ENCODE measurements around the gene VASN. TPM values are rescaled to one million over a fixed set of nuclear protein-coding genes. Genes with fewer than 3 reads are reported as not detected.

The VASN gene
- total and polyA plus RNA-seq, 9 of the 15 experiments (the other 6 are each of a cell fraction or from before 2014, with no cell fraction given), result 0.01 to 2.5 (median 0.41) TPM; not detected in 1

GRCh38 chr16:4337540-4338088, 34.0 kb upstream of the VASN start:
- TF ChIP-seq ZBED1 (IDR thresholded peaks at IDR 0.05), result no peak
- no peak for TF ChIP-seq SMARCE1 (IDR thresholded peaks at IDR 0.05)
- TF ChIP-seq RBM39 (optimal IDR thresholded peaks at IDR 0.05; ENCODE audit: low read depth, low read length), result no peak
- TF ChIP-seq NCOR1 (IDR thresholded peaks at IDR 0.05), result no peak
- no peak for TF ChIP-seq BCL6 (CRISPR knock-in tag; IDR thresholded peaks at IDR 0.05)
- peak; percentile 64 for TF ChIP-seq POLR2G (IDR thresholded peaks at IDR 0.05; ENCODE audit: low read depth, low read length)
- TF ChIP-seq ZNF143 (CRISPR knock-in tag; IDR thresholded peaks at IDR 0.05), result no peak
- no peak for TF ChIP-seq RAD21 (CRISPR knock-in tag; conservative IDR thresholded peaks at IDR 0.05 in 1 of 2, IDR thresholded peaks at IDR 0.05 in 1 of 2)
- no peak for TF ChIP-seq IRF9 (tag; IDR thresholded peaks at IDR 0.05)
- Histone ChIP-seq H3K27me3 (ENCODE audit: control insufficient read depth in 2 of 2, insufficient read depth in 2 of 2, low read length in 2 of 2) (no peaks in the 10 kb centered on the region), H4K20me1 (replicated peaks; ENCODE audit: control insufficient read depth, insufficient read depth, low read length) (peaks cover under 1% of the 10 kb centered on the region; the same call in 1 of the 2 replicates), H3K79me2 (ENCODE audit: control insufficient read depth, insufficient read depth, low read length) (peaks cover 15% of the 10 kb centered on the region), H3K4me3 (no peak overlapping the region), H3K9me1 (ENCODE audit: control insufficient read depth, insufficient read depth, low read length) (no peaks in the 10 kb centered on the region), H2AFZ (ENCODE audit: low read depth, low read length) (no peak overlapping the region), H3K4me1 (replicated peaks in 1 of 2; ENCODE audit: control insufficient read depth in 2 of 2, insufficient read depth in 2 of 2, low read length in 2 of 2) (peaks cover 0 to 58% of the 10 kb centered on the region in 2 experiments; a peak in 2 of 5 replicates), H3K27ac (ENCODE audit: extremely low read depth, low read depth, low read length) (no peak overlapping the region), H3K9me3 (replicated peaks; ENCODE audit: control insufficient read depth, insufficient read depth, low read depth, low read length) (no peaks in the 10 kb centered on the region), H3K36me3 (ENCODE audit: control insufficient read depth, insufficient read depth, low read length) (peaks cover 61% of the 10 kb centered on the region; the same call in 2 of the 3 replicates), H3K9ac (ENCODE audit: insufficient read depth in 1 of 2, low read depth in 2 of 2, low read length in 2 of 2) (no peak overlapping the region; a peak in 1 of 4 replicates), H3K4me2 (ENCODE audit: insufficient read depth, low read length) (no peak overlapping the region)
- intact Hi-C loops (cut with micrococcal nuclease), result no loop called here
- ChIA-PET POLR2A (interaction anchor here (0.5 to 0.6 kb wide), 4 partner anchors 10 to 94 kb away, joined by 3 to 4 read pairs (median 3); no protein-coding TSS in a partner anchor), CTCF (ENCODE audit: low intra/inter-chr PET ratio) (no interaction called here)
- FAIRE-seq (no peak), ATAC-seq (no peak; the same call in 2 of the 3 replicates), DNase-seq (ENCODE audit: extremely low read depth in 1 of 4, low spot score in 3 of 4) (no peak)
- BruUV-seq (replicated peaks), result no TSS peak
- in situ Hi-C loops (cut with MboI), result no loop called here
- 80% methylated on average over 12 of the region's 12 CpGs for whole genome bisulfite sequencing (ENCODE audit: insufficient coverage, low coverage, missing lambda C conversion rate)

Data from K562 (cell line).